Thyroid gland (tissue), 4 donors: ENCODE data around the gene ZER1. TPM values are rescaled to one million over a fixed set of nuclear protein-coding genes. Genes with fewer than 3 reads are reported as not detected.

Experiments used
- DNase-seq, 2 donors: peaks; one replicate each; pipeline ENCODE4 v3.0.0-alpha.2; 2019
- H3K27ac ChIP-seq, 3 donors: fragments of 200-600 bp; sonication (generic); 1 replicate in 2 of 3; 2 replicates in 1 of 3; pipeline ENCODE4 v1.5.1; 2016 to 2019; ENCODE audit warnings: mild to moderate bottlenecking in 1 of 3, moderate library complexity in 1 of 3
- H3K27me3 ChIP-seq: fragments of 200-600 bp; sonication (generic); one replicate; pipeline ENCODE4 v1.5.1; 2019
- H3K36me3 ChIP-seq, 2 donors: fragments of 200-600 bp; sonication (generic); one replicate each; pipeline ENCODE4 v1.5.1; 2016 to 2019
- H3K4me1 ChIP-seq, 2 donors: fragments of 200-600 bp; sonication (generic); one replicate each; pipeline ENCODE4 v1.5.1; 2017 to 2019
- H3K4me3 ChIP-seq, 3 donors: fragments of 200-600 bp; sonication (generic); replicated peaks in 1 of 3; 1 replicate in 2 of 3; 2 replicates in 1 of 3; pipeline ENCODE4 v1.5.1; 2016; ENCODE audit warnings: mild to moderate bottlenecking in 1 of 3
- H3K9me3 ChIP-seq: fragments of 200-600 bp; sonication (generic); one replicate; pipeline ENCODE4 v1.5.1; 2017
- CTCF ChIP-seq, 6 experiments: fragments of 200-600 bp in 3 of 6; fragments of 450-650 bp in 3 of 6; sonication (generic) in 3 of 6; IDR thresholded peaks; one replicate each; pipeline ENCODE4 v1.5.1; 2016 to 2019; ENCODE audit warnings: antibody characterized with exemption in 6 of 6, mild to moderate bottlenecking in 2 of 6, inconsistent platforms in 1 of 6, moderate library complexity in 1 of 6
- POLR2A ChIP-seq, 2 donors: fragments of 450-650 bp; IDR thresholded peaks; one replicate each; pipeline ENCODE4 v1.6.1; 2017; ENCODE audit warnings: antibody characterized with exemption in 2 of 2, mild to moderate bottlenecking in 2 of 2, moderate library complexity in 1 of 2
- WGBS, 2 donors: methylation state at CpG; one replicate each; pipeline ENCODE4 v1.1.5; 2017; 5-methylcytosine and 5-hydroxymethylcytosine counted together
- intact Hi-C: fragments of 100-400 bp; cut with DNase I; formaldehyde crosslinking; loops from one replicate; pipeline ENCODE4 v1.15.1; 2023
- total RNA-seq, 4 donors: library from RNA; depleted of rRNA; stranded (reverse); fragments of >200 nt; gene quantifications; one replicate each; pipeline ENCODE4 v1.2.3, GENCODE V29; 2016

The ZER1 gene
- total RNA-seq, 4 donors from 2014 or later = 45.1 to 129 (median 70.2) TPM

GRCh38 chr9:128723352-128723865 is 48.3 kb downstream of the ZER1 start:
- Histone ChIP-seq H3K4me1 (peaks cover 8 to 16% of the 10 kb centered on the region in 2 donors), H3K4me3 (peak overlapping the region; percentile 47 to 62 (median 60)), H3K27ac (peak overlapping the region; percentile 27 to 37 (median 27)), H3K9me3 (no peaks in the 10 kb centered on the region), H3K27me3 (no peaks in the 10 kb centered on the region), H3K36me3 (no peaks in the 10 kb centered on the region)
- DNase-seq = peak in 1 of 2 donors; percentile 2
- intact Hi-C loops = loop anchor here (10.0 kb wide), 1 partner anchor 89 kb away; no protein-coding TSS in a partner anchor
- TF ChIP-seq POLR2A (IDR thresholded peaks at IDR 0.05) = no peak
- TF ChIP-seq CTCF (IDR thresholded peaks at IDR 0.05) = no peak
- WGBS, 2 donors = 41 to 46% methylated on average over 7 of the region's 7 CpGs

GRCh38 chr9:128722380-128723351 is 49.1 kb downstream of the ZER1 start:
- Histone ChIP-seq H3K4me1 (peaks cover 8 to 16% of the 10 kb centered on the region in 2 donors), H3K9me3 (no peaks in the 10 kb centered on the region), H3K27me3 (no peaks in the 10 kb centered on the region), H3K27ac (peak overlapping the region in 1 of 3 donors; percentile 17), H3K36me3 (no peaks in the 10 kb centered on the region), H3K4me3 (no peak overlapping the region)
- no peak for DNase-seq
- TF ChIP-seq POLR2A (IDR thresholded peaks at IDR 0.05) = no peak
- no peak for TF ChIP-seq CTCF (IDR thresholded peaks at IDR 0.05)
- intact Hi-C loops = loop anchor here (10.0 kb wide), 1 partner anchor 88 kb away; no protein-coding TSS in a partner anchor
- 67 to 70% methylated on average over 9 of the region's 9 CpGs for WGBS, 2 donors

GRCh38 chr9:128721487-128722010 is 50.2 kb downstream of the ZER1 start:
- DNase-seq = no peak
- H3K27ac ChIP-seq = no peak overlapping the region
- H3K4me1 ChIP-seq = peaks cover 8 to 16% of the 10 kb centered on the region in 2 donors
- 95 to 98% methylated on average over 15 to 16 of the region's 18 CpGs for WGBS, 2 donors
- intact Hi-C loops = loop anchor here (10.0 kb wide), 1 partner anchor 87 kb away; no protein-coding TSS in a partner anchor
- no peaks in the 10 kb centered on the region for H3K9me3 ChIP-seq
- H3K27me3 ChIP-seq = no peaks in the 10 kb centered on the region
- TF ChIP-seq CTCF (IDR thresholded peaks at IDR 0.05) (no peak), POLR2A (IDR thresholded peaks at IDR 0.05) (no peak)
- no peaks in the 10 kb centered on the region for H3K36me3 ChIP-seq
- no peak overlapping the region for H3K4me3 ChIP-seq

GRCh38 chr9:128720841-128721486 is 50.8 kb downstream of the ZER1 start:
- WGBS, 2 donors = 93% methylated on average over 11 to 22 of the region's 22 CpGs
- H3K4me3 ChIP-seq = no peak overlapping the region
- H3K36me3 ChIP-seq = no peaks in the 10 kb centered on the region
- TF ChIP-seq CTCF (IDR thresholded peaks at IDR 0.05) = no peak
- no peak for TF ChIP-seq POLR2A (IDR thresholded peaks at IDR 0.05)
- peaks cover 8 to 16% of the 10 kb centered on the region in 2 donors for H3K4me1 ChIP-seq
- no peak for DNase-seq
- intact Hi-C loops = loop anchor here (10.0 kb wide), 1 partner anchor 86 kb away; no protein-coding TSS in a partner anchor
- no peaks in the 10 kb centered on the region for H3K27me3 ChIP-seq
- H3K27ac ChIP-seq = no peak overlapping the region
- H3K9me3 ChIP-seq = no peaks in the 10 kb centered on the region
